Kidney glomerular epithelial cell (primary cell): ENCODE measurements around the gene SH3PXD2A.

Experiments used
- DNase-seq: peaks from one replicate; lab custom pipeline; 2025; lab: John Stamatoyannopoulos, UW

The SH3PXD2A gene

DNA sequence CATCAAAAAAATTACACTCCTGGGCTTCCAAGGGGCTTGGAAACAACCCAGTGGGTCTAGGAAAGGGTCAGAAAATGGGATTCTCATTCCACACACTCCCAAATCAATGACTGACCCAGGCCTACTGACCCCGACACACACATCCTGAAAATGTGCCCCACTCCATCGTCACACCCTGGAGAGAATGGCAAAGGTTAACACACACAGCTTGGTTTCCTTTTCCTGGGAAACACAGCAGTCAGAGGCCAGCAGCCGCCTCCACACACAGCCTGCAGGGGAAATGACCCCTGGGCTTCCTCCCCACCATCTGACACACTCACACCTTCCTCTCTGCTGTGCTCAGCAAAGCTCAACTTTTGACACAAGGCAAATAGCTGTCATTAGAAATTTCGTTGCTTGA lies 42.9 kb downstream of the SH3PXD2A start:
- DNase-seq, result no peak

GRCh38 chr10:103812004-103812403 lies 43.4 kb downstream of the SH3PXD2A start:
- no peak for DNase-seq

GRCh38 chr10:103811463-103811862 lies 43.9 kb downstream of the SH3PXD2A start:
- DNase-seq, result no peak

- DNase-seq, result no peak
Measured at GRCh38 chr10:103808780-103809179, 46.6 kb downstream of the SH3PXD2A start.

DNA sequence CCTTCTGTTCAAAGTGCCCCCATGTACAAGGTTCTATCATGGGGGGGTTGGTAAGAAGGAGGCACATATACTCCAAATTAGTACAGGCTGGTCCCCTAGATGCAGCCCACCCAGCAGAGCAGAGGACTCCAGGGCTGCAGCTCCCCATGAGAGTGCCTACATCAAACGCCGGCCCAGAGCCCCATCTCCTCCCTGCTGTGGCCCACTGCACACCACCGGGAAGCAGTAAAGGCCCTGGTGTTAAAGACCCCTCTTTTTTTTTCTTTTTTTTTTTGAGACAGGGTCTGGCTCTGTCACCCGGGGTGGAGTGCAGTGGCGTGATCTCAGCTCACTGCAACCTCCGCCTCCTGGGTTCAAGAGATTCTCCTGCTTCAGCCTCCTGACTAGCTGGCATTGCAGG lies 47.4 kb downstream of the SH3PXD2A start:
- DNase-seq, result no peak

GRCh38 chr10:103806395-103807187 lies 48.8 kb downstream of the SH3PXD2A start:
- DNase-seq, result no peak

GRCh38 chr10:103805781-103806180 lies 49.6 kb downstream of the SH3PXD2A start:
- DNase-seq, result no peak

GRCh38 chr10:103804871-103805270 lies 50.5 kb downstream of the SH3PXD2A start:
- no peak for DNase-seq

GRCh38 chr10:103803941-103804340 lies 51.4 kb downstream of the SH3PXD2A start:
- no peak for DNase-seq

DNA sequence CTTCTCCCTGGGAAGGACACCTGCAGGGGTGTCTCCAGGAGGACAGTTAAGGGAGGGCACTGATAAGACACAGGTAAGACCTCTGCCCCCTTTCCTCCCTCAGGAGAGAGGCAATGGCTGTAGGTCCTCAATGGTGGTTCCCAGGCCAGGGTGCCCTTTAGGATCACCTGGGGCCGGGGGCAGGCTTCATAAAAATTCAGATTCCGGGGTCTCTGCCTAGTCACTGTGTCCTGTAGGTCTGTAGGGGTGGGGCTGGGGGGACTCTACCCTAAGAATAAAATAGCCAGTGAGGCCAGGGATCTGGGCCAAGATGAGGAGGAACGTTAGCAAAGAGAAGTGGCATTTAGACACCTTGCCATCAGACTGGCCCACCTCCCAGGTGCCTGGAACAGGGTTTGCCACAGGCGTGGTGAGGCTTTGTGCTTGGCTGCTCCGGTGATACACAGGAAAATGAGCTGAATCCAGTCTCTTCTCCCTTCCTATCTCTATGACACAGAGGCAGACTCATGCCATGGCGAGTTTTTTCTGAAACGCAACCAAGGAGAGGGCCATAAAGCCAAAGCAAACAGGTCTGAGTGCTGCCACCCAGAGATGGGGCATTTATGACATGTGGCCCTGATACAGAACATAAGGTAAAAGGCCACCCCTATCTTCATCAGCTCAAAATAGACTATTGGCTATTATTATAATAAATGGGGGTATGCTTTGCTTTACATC lies 52.6 kb downstream of the SH3PXD2A start:
- no peak for DNase-seq

GRCh38 chr10:103802081-103802480 lies 53.3 kb downstream of the SH3PXD2A start:
- DNase-seq, result no peak

GRCh38 chr10:103800789-103801540 lies 54.4 kb downstream of the SH3PXD2A start:
- DNase-seq, result no peak

DNA sequence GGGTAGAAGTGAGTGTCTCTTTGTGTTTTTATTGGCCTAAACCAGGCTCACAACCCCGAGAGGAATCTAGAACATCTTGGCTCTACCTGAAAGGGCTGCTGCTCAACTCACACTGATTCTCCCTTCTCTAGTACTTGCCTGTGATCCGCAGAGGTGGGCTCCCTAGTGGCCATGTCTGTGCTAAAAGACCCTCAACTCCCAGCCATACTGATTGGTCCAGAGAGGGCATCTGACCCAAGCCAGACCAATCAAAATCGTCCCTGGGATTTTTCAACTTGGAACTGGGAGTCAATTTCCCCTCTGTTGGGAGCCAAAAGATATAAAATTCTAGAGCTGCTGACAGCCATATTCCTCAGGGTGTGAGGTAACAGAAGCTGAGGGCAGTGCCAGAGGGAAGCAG lies 55.3 kb downstream of the SH3PXD2A start:
- DNase-seq, result no peak

- no peak for DNase-seq
Measured at GRCh38 chr10:103799341-103799740, 56.0 kb downstream of the SH3PXD2A start.

DNA sequence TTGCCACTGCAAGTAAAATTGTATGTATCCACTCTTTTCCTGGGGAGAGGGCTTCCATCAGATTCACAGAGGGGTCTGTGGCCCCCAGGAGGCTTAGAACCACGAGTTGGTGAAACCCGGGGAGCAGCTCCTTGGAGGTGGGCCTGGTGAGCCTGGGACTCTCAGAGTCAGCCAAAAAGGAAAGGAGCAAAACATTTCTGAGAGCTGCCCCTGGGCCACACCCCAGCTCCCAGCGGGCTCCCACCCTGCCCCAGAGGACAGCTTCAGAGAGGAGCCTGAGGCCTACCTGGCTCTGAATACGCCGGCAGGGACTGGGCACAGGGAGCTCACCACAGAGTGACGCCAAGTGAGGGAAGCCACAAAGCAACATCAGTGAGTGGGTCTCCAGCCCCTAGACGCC lies 56.9 kb downstream of the SH3PXD2A start:
- DNase-seq, result no peak

- DNase-seq, result no peak
Measured at GRCh38 chr10:103797857-103798256, 57.5 kb downstream of the SH3PXD2A start.

DNA sequence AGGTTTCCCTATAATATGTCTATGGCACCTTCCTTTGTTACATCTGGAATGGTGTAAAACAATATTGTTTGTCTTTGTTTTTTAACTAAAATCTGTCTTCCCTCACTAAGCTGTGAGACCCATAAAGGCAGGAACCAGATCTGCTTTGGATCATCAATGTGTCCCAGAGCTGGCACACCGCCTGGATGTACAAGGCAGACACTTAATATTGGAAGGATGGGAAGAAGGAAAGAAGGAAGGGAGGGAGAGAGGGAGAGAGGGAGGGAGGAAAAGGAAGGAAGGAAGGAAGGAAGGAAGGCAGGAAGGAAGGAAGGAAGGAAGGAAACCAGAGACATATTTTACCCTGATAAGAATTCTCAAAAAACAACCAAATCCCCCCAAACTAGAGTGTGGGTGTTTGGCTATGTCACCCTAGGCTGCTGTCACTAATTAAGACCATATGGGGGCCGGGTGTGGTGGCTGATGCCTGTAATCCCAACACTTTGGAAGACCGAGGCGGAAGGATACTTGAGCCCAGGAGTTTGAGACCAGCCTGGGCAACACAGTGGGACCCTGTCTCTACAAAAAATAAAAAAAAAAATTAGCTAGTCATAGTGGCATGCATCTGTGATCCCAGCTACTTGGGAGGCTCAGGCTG lies 59.6 kb downstream of the SH3PXD2A start:
- DNase-seq, result no peak

- no peak for DNase-seq
Measured at GRCh38 chr10:103794996-103795395, 60.4 kb downstream of the SH3PXD2A start.

DNA sequence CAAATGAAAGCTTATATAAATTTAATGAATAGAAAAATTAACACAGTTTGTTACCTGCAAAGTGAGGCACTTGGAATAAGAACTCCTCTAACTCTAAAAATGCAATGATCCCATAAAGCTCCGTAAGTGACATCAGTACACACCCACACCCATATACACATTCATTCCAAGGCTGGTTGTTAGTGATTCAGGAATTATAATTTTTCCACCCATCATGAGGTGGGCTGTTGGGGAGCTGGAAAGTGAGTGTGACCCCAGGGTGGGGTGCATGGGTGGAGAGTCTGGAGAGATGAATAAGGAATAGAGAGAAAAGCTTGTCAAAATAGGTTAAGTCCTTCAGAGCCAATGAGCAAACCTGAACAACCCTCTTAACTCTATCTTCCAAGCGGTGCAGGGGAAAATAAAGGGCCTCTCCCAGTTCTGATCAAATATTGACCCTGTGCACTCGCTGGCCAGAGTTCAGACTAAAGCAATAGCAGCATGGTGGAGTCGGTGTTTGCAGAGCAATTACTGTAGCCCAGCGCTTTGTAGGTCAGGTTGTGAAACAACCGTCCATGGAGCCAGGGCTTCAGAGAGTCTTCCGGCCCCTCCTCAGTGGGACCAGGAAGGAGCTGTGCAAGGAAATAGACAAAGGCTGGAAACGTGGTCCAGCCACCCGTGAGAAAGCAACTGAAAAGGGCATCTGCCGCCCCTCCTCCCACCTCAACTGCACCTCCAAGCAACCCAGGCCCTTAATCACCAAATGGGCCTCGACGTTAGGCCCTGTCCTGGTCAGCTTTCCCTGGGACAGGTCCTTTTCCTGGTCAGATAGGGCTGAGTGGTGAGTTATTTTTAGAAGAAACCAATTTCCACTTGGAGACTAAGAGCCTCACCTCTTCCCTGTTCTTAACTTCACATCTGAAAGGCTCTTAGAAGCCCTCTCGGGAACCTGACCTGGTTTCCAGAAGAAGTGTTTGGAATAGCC lies 61.2 kb downstream of the SH3PXD2A start:
- DNase-seq, result no peak

DNA sequence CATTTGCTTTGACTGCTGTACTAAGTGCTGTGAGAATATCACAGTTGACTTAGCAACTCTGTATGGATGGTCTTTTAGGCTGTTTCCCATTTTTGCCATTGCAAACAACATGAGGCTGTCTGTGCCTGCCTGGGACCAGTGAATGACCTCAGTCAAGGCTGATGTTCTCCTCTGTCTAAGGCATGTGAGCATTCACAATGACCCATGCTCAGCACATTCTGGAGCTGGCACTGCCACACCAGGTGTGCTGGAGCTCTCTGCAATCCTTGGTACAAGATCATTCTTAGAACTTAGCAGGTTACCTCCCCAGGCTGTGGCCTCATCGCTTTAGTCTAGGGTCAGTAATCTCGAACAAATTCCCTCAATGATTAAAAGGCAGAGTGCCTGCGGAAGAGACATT lies 61.9 kb downstream of the SH3PXD2A start:
- no peak for DNase-seq

DNA sequence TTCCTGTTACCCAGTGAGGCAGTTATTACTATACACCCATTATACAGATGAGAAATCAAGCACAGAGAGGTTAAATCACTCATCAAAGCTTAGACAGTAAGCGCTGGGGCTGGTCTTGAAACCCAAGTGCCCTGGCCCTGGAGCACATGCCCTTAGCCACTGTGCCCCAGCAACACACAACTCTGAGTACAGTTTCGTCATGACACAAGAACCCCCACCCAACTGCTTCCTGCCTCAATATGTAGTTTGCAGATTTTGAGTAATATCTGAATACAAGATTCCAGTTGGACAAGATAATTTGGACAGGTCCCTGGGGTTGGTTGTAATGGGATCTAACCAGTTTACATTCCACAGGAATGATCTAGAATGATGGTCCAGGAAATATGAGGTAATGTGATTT lies 62.8 kb downstream of the SH3PXD2A start:
- no peak for DNase-seq
